IMR-90 (cell line): ENCODE data around the gene MICAL3. TPM values are rescaled to one million over a fixed set of nuclear protein-coding genes. Genes with fewer than 3 reads are reported as not detected.

Source experiments
- ATAC-seq: fragments of 200-7000 bp; cut with Tn5 transposase; 2 replicates; pipeline ENCODE4 v1.9.1; 2020; ENCODE audit warnings: low read depth, mild to moderate bottlenecking, moderate library complexity
- BruUV-seq: library from RNA; stranded (reverse); fragments of 400-500 nt; replicated peaks from 2 replicates; lab custom pipeline; 2021; lab: Mats Ljungman, UMichigan
- CTCF ChIA-PET: fragments of 300-600 bp; formaldehyde crosslinking; extraction: SDS; loops from one replicate; lab custom pipeline; 2021; ENCODE audit warnings: antibody characterized with exemption; lab: Yijun Ruan, JAX
- POLR2A ChIA-PET: fragments of 300-600 bp; sonication (Branson Sonifier 250); formaldehyde crosslinking; loops from one replicate; lab custom pipeline; 2022; ENCODE audit warnings: antibody characterized with exemption; ENCODE audit not compliant: unreplicated experiment; lab: Charles Lee
- DNase-seq: peaks from one replicate; pipeline ENCODE4 v3.0.0; 2013
- H2AFZ ChIP-seq: replicated peaks from 2 replicates; pipeline ENCODE3; 2013; ENCODE audit warnings: low read length, mild to moderate bottlenecking; ENCODE audit not compliant: poor library complexity
- H2AK5ac ChIP-seq: 2 replicates; pipeline ENCODE4 v1.6.1; 2013; ENCODE audit warnings: low read depth, low read length, inconsistent platforms
- H2AK9ac ChIP-seq: replicated peaks from 2 replicates; pipeline ENCODE3; 2013; ENCODE audit warnings: mild to moderate bottlenecking, low read depth, low read length, moderate library complexity; ENCODE audit not compliant: poor library complexity
- H2BK120ac ChIP-seq: 2 replicates; pipeline ENCODE4 v1.6.1; 2013; ENCODE audit warnings: low read depth, low read length, inconsistent platforms
- H2BK15ac ChIP-seq: 3 replicates; pipeline ENCODE4 v1.6.1; 2013; ENCODE audit warnings: low read depth, low read length, inconsistent platforms
- H2BK20ac ChIP-seq: 2 replicates; pipeline ENCODE4 v1.6.1; 2013; ENCODE audit warnings: low read depth, mild to moderate bottlenecking, inconsistent platforms, low read length, moderate library complexity
- H2BK5ac ChIP-seq: 2 replicates; pipeline ENCODE4 v1.6.1; 2013; ENCODE audit warnings: mild to moderate bottlenecking, low read depth, low read length, inconsistent platforms; ENCODE audit not compliant: poor library complexity, severe bottlenecking
- H3K14ac ChIP-seq: replicated peaks from 2 replicates; pipeline ENCODE4 v1.6.1; 2013; ENCODE audit warnings: low read depth, low read length, inconsistent platforms
- H3K18ac ChIP-seq: 2 replicates; pipeline ENCODE4 v1.6.1; 2013; ENCODE audit warnings: low read depth, low read length, control low read depth
- H3K23ac ChIP-seq: 2 replicates; pipeline ENCODE4 v1.6.1; 2013; ENCODE audit warnings: low read depth, low read length, inconsistent platforms
- H3K27ac ChIP-seq: 2 replicates; pipeline ENCODE4 v1.5.1; 2013; ENCODE audit warnings: mild to moderate bottlenecking, control low read depth, low read length; ENCODE audit not compliant: insufficient read depth
- H3K27me3 ChIP-seq: 2 replicates; pipeline ENCODE4 v1.6.1; 2013; ENCODE audit warnings: low read length; ENCODE audit not compliant: control insufficient read depth, insufficient read depth
- H3K36me3 ChIP-seq: 2 replicates; pipeline ENCODE4 v1.6.1; 2013; ENCODE audit warnings: low read length, mixed read lengths; ENCODE audit not compliant: control insufficient read depth, insufficient read depth
- H3K4ac ChIP-seq: 2 replicates; pipeline ENCODE4 v1.6.1; 2013; ENCODE audit warnings: low read depth, low read length, inconsistent platforms
- H3K4me1 ChIP-seq: 2 replicates; pipeline ENCODE4 v1.6.1; 2013; ENCODE audit warnings: low read length, mixed read lengths; ENCODE audit not compliant: control insufficient read depth, insufficient read depth
- H3K4me2 ChIP-seq: 2 replicates; pipeline ENCODE4 v1.6.1; 2013; ENCODE audit warnings: low read depth, mild to moderate bottlenecking, control low read depth, low read length, moderate library complexity
- H3K4me3 ChIP-seq: 2 replicates; pipeline ENCODE4 v1.5.1; 2013; ENCODE audit warnings: low read depth, mild to moderate bottlenecking, control low read depth, low read length, moderate library complexity; ENCODE audit not compliant: insufficient read depth
- H3K56ac ChIP-seq: 2 replicates; pipeline ENCODE4 v1.6.1; 2013; ENCODE audit warnings: low read length, inconsistent platforms; ENCODE audit not compliant: insufficient read depth; ENCODE audit errors: extremely low read depth
- H3K79me1 ChIP-seq, 2 experiments: 2 replicates each; pipeline ENCODE4 v1.6.1; 2013; ENCODE audit warnings: low read length in 2 of 2, inconsistent platforms in 1 of 2, low read depth in 1 of 2
- H3K9ac ChIP-seq: 2 replicates; pipeline ENCODE4 v1.6.1; 2013; ENCODE audit warnings: low read depth, low read length, control low read depth
- H3K9me1 ChIP-seq: 2 replicates; pipeline ENCODE4 v1.6.1; 2013; ENCODE audit warnings: low read length, inconsistent platforms; ENCODE audit not compliant: insufficient read depth
- H3K9me3 ChIP-seq: 2 replicates; pipeline ENCODE4 v1.6.1; 2013; ENCODE audit warnings: low read length; ENCODE audit not compliant: control insufficient read depth, insufficient read depth
- H4K20me1 ChIP-seq: 2 replicates; pipeline ENCODE4 v1.6.1; 2013; ENCODE audit warnings: low read length, inconsistent platforms; ENCODE audit not compliant: insufficient read depth
- H4K5ac ChIP-seq: 2 replicates; pipeline ENCODE4 v1.6.1; 2013; ENCODE audit warnings: mild to moderate bottlenecking, low read depth, low read length, control low read depth
- H4K8ac ChIP-seq, 2 experiments: 2 replicates each; pipeline ENCODE4 v1.6.1; 2013; ENCODE audit warnings: low read depth in 2 of 2, low read length in 2 of 2, control low read depth in 1 of 2, inconsistent platforms in 1 of 2
- H4K91ac ChIP-seq: 2 replicates; pipeline ENCODE4 v1.6.1; 2013; ENCODE audit warnings: low read depth, low read length, inconsistent platforms; ENCODE audit not compliant: insufficient read depth
- BHLHE40 ChIP-seq: fragments of 150-350 bp; IDR thresholded peaks from 2 replicates; pipeline ENCODE4 v1.6.1; 2016; ENCODE audit warnings: mild to moderate bottlenecking, low read depth, low read length
- CEBPB ChIP-seq: IDR thresholded peaks from 2 replicates; pipeline ENCODE4 v1.6.1; 2012; ENCODE audit warnings: low read depth, low read length, improper control_type of control experiment
- CHD1 ChIP-seq: IDR thresholded peaks from 2 replicates; pipeline ENCODE4 v1.6.1; 2012; ENCODE audit warnings: low read depth, low read length, improper control_type of control experiment
- CTCF ChIP-seq: conservative IDR thresholded peaks from 2 replicates; pipeline ENCODE4 v1.5.1; 2012; ENCODE audit warnings: mild to moderate bottlenecking, low read depth, low read length, improper control_type of control experiment
- ELK1 ChIP-seq: fragments of 150-350 bp; IDR thresholded peaks from 2 replicates; pipeline ENCODE4 v1.6.1; 2016; ENCODE audit warnings: low read depth, mild to moderate bottlenecking, low read length, moderate library complexity, borderline replicate concordance
- FOS ChIP-seq: fragments of 150-350 bp; IDR thresholded peaks from 2 replicates; pipeline ENCODE4 v1.6.1; 2016; ENCODE audit warnings: low read depth, low read length
- MAFK ChIP-seq: IDR thresholded peaks from 2 replicates; pipeline ENCODE4 v1.6.1; 2012; ENCODE audit warnings: low read depth, low read length, improper control_type of control experiment
- MAZ ChIP-seq: IDR thresholded peaks from 2 replicates; pipeline ENCODE4 v1.6.1; 2012; ENCODE audit warnings: low read depth, mild to moderate bottlenecking, low read length, improper control_type of control experiment, moderate library complexity, borderline replicate concordance
- MXI1 ChIP-seq: IDR thresholded peaks from 2 replicates; pipeline ENCODE4 v1.6.1; 2012; ENCODE audit warnings: low read depth, mild to moderate bottlenecking, low read length, moderate library complexity, borderline replicate concordance
- NFE2L2 ChIP-seq: fragments of 150-350 bp; IDR thresholded peaks from 2 replicates; pipeline ENCODE4 v1.6.1; 2016; ENCODE audit warnings: low read depth, mild to moderate bottlenecking, low read length
- POLR2A ChIP-seq: IDR thresholded peaks from 2 replicates; pipeline ENCODE4 v1.6.1; 2012; ENCODE audit warnings: mild to moderate bottlenecking, low read depth, low read length
- RAD21 ChIP-seq: IDR thresholded peaks from 2 replicates; pipeline ENCODE4 v1.6.1; 2012; ENCODE audit warnings: low read length, improper control_type of control experiment
- RCOR1 ChIP-seq: IDR thresholded peaks from 2 replicates; pipeline ENCODE4 v1.6.1; 2012; ENCODE audit warnings: mild to moderate bottlenecking, low read length, improper control_type of control experiment; ENCODE audit not compliant: insufficient replicate concordance
- RFX5 ChIP-seq: IDR thresholded peaks from 2 replicates; pipeline ENCODE4 v1.8.0; 2012; ENCODE audit warnings: low read depth, mild to moderate bottlenecking, low read length, moderate library complexity
- SMC3 ChIP-seq: fragments of 150-350 bp; IDR thresholded peaks from 2 replicates; pipeline ENCODE4 v1.6.1; 2016; ENCODE audit warnings: low read depth, mild to moderate bottlenecking, antibody characterized with exemption, low read length, moderate library complexity
- USF2 ChIP-seq: fragments of 150-350 bp; IDR thresholded peaks from 2 replicates; pipeline ENCODE4 v1.6.1; 2017; ENCODE audit warnings: mild to moderate bottlenecking, antibody characterized with exemption, low read length, low read depth
- WGBS, 2 experiments: methylation state at CpG; one replicate each; pipeline versions ENCODE4 v1.1.5 to v1.1.7; 2013; ENCODE audit warnings: missing lambda C conversion rate in 2 of 2; ENCODE audit not compliant: insufficient read length in 1 of 2; ENCODE audit errors: extremely low coverage in 2 of 2; 5-methylcytosine and 5-hydroxymethylcytosine counted together
- dilution Hi-C: fragments of 300-500 bp; cut with HindIII; formaldehyde crosslinking; loops from one replicate; pipeline ENCODE4 v1.14.3; 2018; ENCODE audit warnings: low sequenced_read_pairs; ENCODE audit not compliant: unreplicated experiment
- in situ Hi-C: fragments of 300-500 bp; cut with MboI; formaldehyde crosslinking; loops from 3 replicates; pipeline ENCODE4 v1.14.3; 2019; ENCODE audit warnings: low sequenced_read_pairs, inconsistent platforms, mixed read lengths
- intact Hi-C: fragments of 100-400 bp; cut with micrococcal nuclease; formaldehyde crosslinking; loops from 2 replicates; pipeline ENCODE4 v1.10.0; 2022
- polyA plus RNA-seq, 3 experiments: library from polyadenylated mRNA; depleted of rRNA; stranded (reverse); fragments of >200 nt; gene quantifications; 2 replicates each; pipeline ENCODE4 v1.2.3, GENCODE V29; 2012; ENCODE audit warnings: low replicate concordance in 1 of 3
- total RNA-seq: library from RNA; depleted of rRNA; stranded (reverse); fragments of >200 nt; gene quantifications from 2 replicates; pipeline ENCODE4 v1.2.3, GENCODE V29; 2012

The MICAL3 gene
- total and polyA plus RNA-seq, 2 of the 4 experiments (the other 2 are of a cell fraction) = 17.6 to 26.8 TPM

DNA sequence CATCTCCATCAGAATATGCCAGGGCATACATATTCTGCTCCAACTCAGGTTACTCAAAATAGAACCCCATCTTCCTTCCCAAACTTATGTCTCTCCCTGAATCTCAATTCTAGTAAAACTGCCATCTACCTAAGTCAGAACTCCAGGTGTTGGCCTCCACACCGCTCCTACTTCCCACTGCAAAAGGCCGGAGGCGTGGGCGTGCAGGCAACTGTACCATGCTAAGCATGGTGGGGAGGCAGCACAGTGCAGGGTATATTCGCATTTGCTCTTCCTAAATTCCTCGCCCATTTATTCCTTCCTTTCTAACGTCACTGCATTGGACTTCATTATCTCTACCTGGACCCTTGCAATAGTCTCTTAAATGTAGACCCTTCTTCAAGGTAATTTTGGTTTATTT, 97.8 kb downstream of the MICAL3 start:
- Histone ChIP-seq H3K79me1 (peaks cover 58 to 86% of the 10 kb centered on the region in 2 experiments), H4K91ac (no peak overlapping the region), H3K27me3 (no peaks in the 10 kb centered on the region), H4K5ac (no peak overlapping the region), H2BK15ac (no peak overlapping the region), H3K4me1 (peaks cover 25% of the 10 kb centered on the region), H2AK9ac (no peak overlapping the region), H3K36me3 (no peaks in the 10 kb centered on the region), H3K4me2 (no peak overlapping the region), H2BK20ac (no peak overlapping the region), H3K4me3 (no peak overlapping the region), H3K4ac (no peak overlapping the region), H3K9me1 (peaks cover 38% of the 10 kb centered on the region), H3K56ac (no peak overlapping the region), H3K14ac (no peak overlapping the region), H3K18ac (no peak overlapping the region), H3K9ac (no peak overlapping the region), H3K27ac (no peak overlapping the region), H2BK5ac (no peak overlapping the region), H2AK5ac (no peak overlapping the region), H3K9me3 (no peaks in the 10 kb centered on the region), H2BK120ac (no peak overlapping the region), H2AFZ (no peak overlapping the region), H3K23ac (no peak overlapping the region), H4K8ac (no peak overlapping the region), H4K20me1 (peaks cover 69% of the 10 kb centered on the region)
- dilution Hi-C loops (no loop called here), intact Hi-C loops (no loop called here), in situ Hi-C loops (no loop called here)
- TF ChIP-seq BHLHE40 = no peak
- no peak for TF ChIP-seq CEBPB
- TF ChIP-seq FOS = no peak
- TF ChIP-seq POLR2A = no peak
- no peak for TF ChIP-seq USF2
- TF ChIP-seq MAZ = no peak
- no peak for TF ChIP-seq RAD21
- TF ChIP-seq NFE2L2 = no peak
- TF ChIP-seq SMC3 = no peak
- no peak for TF ChIP-seq RFX5
- TF ChIP-seq CHD1 = no peak
- no peak for TF ChIP-seq MAFK
- TF ChIP-seq RCOR1 = no peak
- TF ChIP-seq ELK1 = no peak
- no peak for TF ChIP-seq MXI1
- TF ChIP-seq CTCF = no peak
- WGBS, 2 experiments = no CpG with 5 or more reads among the region's 7 CpGs
- ATAC-seq (no peak), DNase-seq (no peak)
- CTCF ChIA-PET = no interaction called here
- no TSS peak for BruUV-seq
- POLR2A ChIA-PET = no interaction called here
